Left ventricle myocardium inferior (tissue), 1 donor: ENCODE measurements around the gene CCSER1. TPM values are rescaled to one million over a fixed set of nuclear protein-coding genes. Genes with fewer than 3 reads are reported as not detected.
"Not testable (repeated sequence)": the region's sequence is repeated elsewhere in the genome, so short reads cannot be mapped to it uniquely, and the experiment has no call there.

ENCODE experiments used
- DNase-seq: peaks from one replicate; pipeline ENCODE4 v3.0.0-alpha.2; 2020
- H3K27ac ChIP-seq: fragments of 200-600 bp; replicated peaks from 2 replicates; pipeline ENCODE4 v1.8.0; 2021
- H3K27me3 ChIP-seq: fragments of 200-600 bp; 2 replicates; pipeline ENCODE4 v1.8.0; 2021; ENCODE audit warnings: low read depth
- H3K36me3 ChIP-seq: fragments of 200-600 bp; 2 replicates; pipeline ENCODE4 v1.8.0; 2021
- H3K4me1 ChIP-seq: fragments of 200-600 bp; 2 replicates; pipeline ENCODE4 v1.8.0; 2021
- H3K4me3 ChIP-seq: fragments of 200-600 bp; 2 replicates; pipeline ENCODE4 v1.8.0; 2021; ENCODE audit warnings: mild to moderate bottlenecking, moderate library complexity
- H3K9me3 ChIP-seq: fragments of 200-600 bp; replicated peaks from 2 replicates; pipeline ENCODE4 v1.8.0; 2021
- intact Hi-C: fragments of 100-400 bp; cut with micrococcal nuclease; formaldehyde crosslinking; loops from one replicate; pipeline ENCODE4 v1.11.0; 2022
- total RNA-seq: library from RNA; stranded (reverse); fragmentation: NEBNext Ultra II Directional; extraction: Animal tissue kit (Norgen Biotek cat#: 25700); gene quantifications from one replicate; pipeline ENCODE4 v1.2.1, GENCODE V29; 2021
- TF ChIP-seq, protein P1 (sequence below): fragments of 200-600 bp; IDR thresholded peaks from 2 replicates; pipeline ENCODE4 v1.8.0; 2021; ENCODE audit warnings: antibody characterized with exemption, mild to moderate bottlenecking, borderline replicate concordance
- donor health status: DM: no; HTN: yes; CAD: no; lungs with severe emphysema.

CCSER1 gene
- total RNA-seq, 1 donor from 2014 or later: 13.2 TPM

GRCh38 chr4:90670183-90670582 lies 543.0 kb downstream of the CCSER1 start:
- no peaks in the 10 kb centered on the region for H3K36me3 ChIP-seq
- DNase-seq: no peak
- intact Hi-C loops: no loop called here
- H3K9me3 ChIP-seq: peaks cover 9% of the 10 kb centered on the region
- no peaks in the 10 kb centered on the region for H3K27me3 ChIP-seq
- H3K27ac ChIP-seq: no peak overlapping the region
- TF ChIP-seq, protein P1, sequence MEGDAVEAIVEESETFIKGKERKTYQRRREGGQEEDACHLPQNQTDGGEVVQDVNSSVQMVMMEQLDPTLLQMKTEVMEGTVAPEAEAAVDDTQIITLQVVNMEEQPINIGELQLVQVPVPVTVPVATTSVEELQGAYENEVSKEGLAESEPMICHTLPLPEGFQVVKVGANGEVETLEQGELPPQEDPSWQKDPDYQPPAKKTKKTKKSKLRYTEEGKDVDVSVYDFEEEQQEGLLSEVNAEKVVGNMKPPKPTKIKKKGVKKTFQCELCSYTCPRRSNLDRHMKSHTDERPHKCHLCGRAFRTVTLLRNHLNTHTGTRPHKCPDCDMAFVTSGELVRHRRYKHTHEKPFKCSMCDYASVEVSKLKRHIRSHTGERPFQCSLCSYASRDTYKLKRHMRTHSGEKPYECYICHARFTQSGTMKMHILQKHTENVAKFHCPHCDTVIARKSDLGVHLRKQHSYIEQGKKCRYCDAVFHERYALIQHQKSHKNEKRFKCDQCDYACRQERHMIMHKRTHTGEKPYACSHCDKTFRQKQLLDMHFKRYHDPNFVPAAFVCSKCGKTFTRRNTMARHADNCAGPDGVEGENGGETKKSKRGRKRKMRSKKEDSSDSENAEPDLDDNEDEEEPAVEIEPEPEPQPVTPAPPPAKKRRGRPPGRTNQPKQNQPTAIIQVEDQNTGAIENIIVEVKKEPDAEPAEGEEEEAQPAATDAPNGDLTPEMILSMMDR: no peak
- H3K4me1 ChIP-seq: no peaks in the 10 kb centered on the region
- no peak overlapping the region for H3K4me3 ChIP-seq

DNA sequence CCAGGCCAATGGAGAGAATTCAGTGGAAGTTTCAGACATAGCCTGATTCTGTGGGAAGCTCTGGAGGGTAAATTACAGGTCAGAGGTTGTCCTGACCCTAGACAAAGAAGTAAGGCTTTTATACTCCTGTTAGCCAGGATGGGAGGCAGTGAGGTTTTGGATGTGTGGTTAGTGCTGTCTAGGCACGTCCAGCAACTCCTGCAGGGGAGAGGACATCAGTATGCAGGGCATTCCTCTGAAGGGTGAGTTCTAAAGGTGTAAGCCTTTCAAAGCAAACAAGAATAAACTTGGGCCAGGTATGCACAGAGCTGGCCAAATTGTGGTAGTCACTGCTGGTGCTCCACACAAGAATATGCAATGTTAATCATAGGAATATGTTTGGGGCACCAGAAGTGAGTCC lies 562.5 kb downstream of the CCSER1 start:
- H3K4me3 ChIP-seq: no peak overlapping the region
- DNase-seq: no peak
- no peaks in the 10 kb centered on the region for H3K36me3 ChIP-seq
- no peaks in the 10 kb centered on the region for H3K4me1 ChIP-seq
- no peaks in the 10 kb centered on the region for H3K9me3 ChIP-seq
- TF ChIP-seq, protein P1: no peak
- no peak overlapping the region for H3K27ac ChIP-seq
- intact Hi-C loops: loop anchor here (10.0 kb wide), 1 partner anchor 1235 kb away; no protein-coding TSS in a partner anchor
- no peaks in the 10 kb centered on the region for H3K27me3 ChIP-seq

DNA sequence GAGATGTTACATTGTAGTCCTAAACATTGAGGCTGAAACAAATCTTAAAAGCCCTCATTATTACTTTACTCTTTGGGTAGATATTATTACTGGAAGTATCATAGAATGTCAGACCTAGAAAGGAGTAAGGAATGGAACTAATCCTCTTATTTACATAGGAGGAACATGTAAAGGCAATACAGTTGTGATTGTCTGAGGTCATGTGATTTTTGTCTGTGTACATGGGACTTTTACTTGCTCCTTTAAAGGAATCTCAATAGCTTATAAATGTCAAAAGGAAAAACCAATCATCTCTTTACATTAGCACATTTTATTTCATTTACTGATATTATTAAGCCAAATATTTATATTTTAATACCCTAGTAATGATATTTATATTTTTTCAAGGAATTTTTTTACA lies 568.2 kb downstream of the CCSER1 start:
- DNase-seq: no peak
- Histone ChIP-seq H3K4me1 (no peaks in the 10 kb centered on the region), H3K27me3 (no peaks in the 10 kb centered on the region), H3K27ac (no peak overlapping the region), H3K36me3 (no peaks in the 10 kb centered on the region), H3K9me3 (no peaks in the 10 kb centered on the region), H3K4me3 (no peak overlapping the region)
- intact Hi-C loops: loop anchor here (10.0 kb wide), 1 partner anchor 1229 kb away; no protein-coding TSS in a partner anchor
- TF ChIP-seq, protein P1: no peak

DNA sequence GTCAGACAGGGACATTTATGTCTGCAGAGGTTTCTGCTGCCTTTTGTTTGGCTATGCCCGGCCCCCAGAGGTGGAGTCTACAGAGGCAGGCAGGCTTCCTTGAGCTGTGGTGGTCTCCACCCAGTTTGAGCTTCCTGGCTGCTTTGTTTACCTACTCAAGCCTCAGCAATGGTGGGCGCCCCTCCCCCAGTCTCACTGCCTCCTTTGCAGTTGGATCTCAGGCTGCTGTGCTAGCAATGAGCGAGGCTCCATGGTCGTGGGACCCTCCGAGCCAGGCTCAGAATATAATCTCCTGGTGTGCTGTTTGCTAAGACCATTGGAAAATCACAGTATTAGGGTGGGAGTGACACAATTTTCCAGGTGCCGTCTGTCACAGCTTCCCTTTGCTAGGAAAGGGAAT lies 578.3 kb downstream of the CCSER1 start:
- H3K27me3 ChIP-seq, DNase-seq, H3K4me1 ChIP-seq, H3K27ac ChIP-seq, H3K4me3 ChIP-seq, intact Hi-C loops, H3K36me3 ChIP-seq: not testable (repeated sequence)
- H3K9me3 ChIP-seq: peaks cover 14% of the 10 kb centered on the region

GRCh38 chr4:90715242-90715641 lies 588.0 kb downstream of the CCSER1 start:
- DNase-seq: no peak
- no peak overlapping the region for H3K27ac ChIP-seq
- TF ChIP-seq, protein P1: no peak
- intact Hi-C loops: no loop called here
- no peaks in the 10 kb centered on the region for H3K4me1 ChIP-seq
- H3K4me3 ChIP-seq: no peak overlapping the region
- no peaks in the 10 kb centered on the region for H3K27me3 ChIP-seq
- H3K9me3 ChIP-seq: no peaks in the 10 kb centered on the region
- H3K36me3 ChIP-seq: no peaks in the 10 kb centered on the region

DNA sequence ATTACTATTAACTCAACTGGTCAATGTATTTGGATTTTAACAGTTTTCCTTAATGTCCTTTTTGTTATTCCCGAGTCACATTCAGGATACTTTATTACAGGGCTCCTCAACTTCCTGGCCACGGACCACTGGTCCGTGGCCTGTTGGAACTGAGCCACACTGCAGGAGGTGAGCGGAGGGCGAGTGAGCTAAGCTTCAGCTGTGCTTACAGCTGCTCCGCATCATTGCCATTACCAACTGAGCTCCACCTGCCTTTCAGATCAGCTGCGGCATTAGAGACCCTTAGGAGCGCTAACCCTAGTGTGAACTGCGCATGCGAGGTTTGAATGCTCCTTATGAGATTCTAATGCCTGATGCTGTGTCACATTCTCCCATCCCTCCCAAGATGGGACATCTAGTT lies 591.7 kb downstream of the CCSER1 start:
- Histone ChIP-seq H3K36me3 (no peaks in the 10 kb centered on the region), H3K4me1 (no peaks in the 10 kb centered on the region), H3K9me3 (no peaks in the 10 kb centered on the region), H3K27me3 (no peaks in the 10 kb centered on the region), H3K4me3 (no peak overlapping the region), H3K27ac (no peak overlapping the region)
- intact Hi-C loops: no loop called here
- no peak for DNase-seq
- TF ChIP-seq, protein P1: no peak
